H9 (cell line): Measurements from ENCODE around the gene INCENP. TPM values are rescaled to one million over a fixed set of nuclear protein-coding genes. Genes with fewer than 3 reads are reported as not detected.

Source experiments
- DNase-seq: peaks from one replicate; pipeline ENCODE4 v3.0.0-alpha.2; 2017
- H2AFZ ChIP-seq: one replicate; pipeline ENCODE4 v1.6.1; 2013; ENCODE audit warnings: mild to moderate bottlenecking, low read length, control low read depth, moderate library complexity
- H2AK5ac ChIP-seq: 2 replicates; pipeline ENCODE4 v1.6.1; 2013; ENCODE audit warnings: low read length, control low read depth, mixed read lengths; ENCODE audit not compliant: insufficient read length
- H2BK120ac ChIP-seq: one replicate; pipeline ENCODE4 v1.6.1; 2013; ENCODE audit warnings: low read depth, mild to moderate bottlenecking, low read length, control low read depth, inconsistent platforms; ENCODE audit not compliant: poor library complexity, severe bottlenecking
- H2BK12ac ChIP-seq: 2 replicates; pipeline ENCODE4 v1.6.1; 2013; ENCODE audit warnings: low read length, control low read depth, mixed read lengths, low read depth; ENCODE audit not compliant: insufficient read length
- H2BK15ac ChIP-seq: 2 replicates; pipeline ENCODE4 v1.6.1; 2013; ENCODE audit warnings: low read depth, low read length, control low read depth
- H2BK20ac ChIP-seq: one replicate; pipeline ENCODE4 v1.6.1; 2013; ENCODE audit warnings: low read depth, mild to moderate bottlenecking, low read length, control low read depth, inconsistent platforms; ENCODE audit not compliant: poor library complexity, severe bottlenecking
- H2BK5ac ChIP-seq: 2 replicates; pipeline ENCODE4 v1.6.1; 2013; ENCODE audit warnings: low read length, control low read depth, mixed read lengths; ENCODE audit not compliant: insufficient read length
- H3K14ac ChIP-seq: 2 replicates; pipeline ENCODE4 v1.6.1; 2013; ENCODE audit warnings: low read length, control low read depth; ENCODE audit not compliant: insufficient read depth
- H3K18ac ChIP-seq: 2 replicates; pipeline ENCODE4 v1.6.1; 2013; ENCODE audit warnings: low read depth, mild to moderate bottlenecking, mixed read lengths, low read length, control low read depth; ENCODE audit not compliant: insufficient read length
- H3K23ac ChIP-seq: 2 replicates; pipeline ENCODE4 v1.6.1; 2013; ENCODE audit warnings: low read length, control low read depth, mixed read lengths, low read depth; ENCODE audit not compliant: insufficient read length
- H3K23me2 ChIP-seq: 2 replicates; pipeline ENCODE4 v1.6.1; 2013; ENCODE audit warnings: low read depth, mild to moderate bottlenecking, mixed read lengths, low read length, control low read depth; ENCODE audit not compliant: insufficient read length, poor library complexity, severe bottlenecking
- H3K27ac ChIP-seq: 2 replicates; pipeline ENCODE4 v1.5.1; 2013; ENCODE audit warnings: low read length, control low read depth, mixed read lengths, low read depth; ENCODE audit not compliant: insufficient read length
- H3K27me3 ChIP-seq: 2 replicates; pipeline ENCODE4 v1.6.1; 2013; ENCODE audit warnings: low read length, control low read depth, inconsistent platforms; ENCODE audit not compliant: insufficient read depth
- H3K4ac ChIP-seq: 2 replicates; pipeline ENCODE4 v1.6.1; 2013; ENCODE audit warnings: low read depth, mild to moderate bottlenecking, control low read depth, inconsistent platforms, low read length, moderate library complexity
- H3K4me1 ChIP-seq: 2 replicates; pipeline ENCODE4 v1.6.1; 2013; ENCODE audit warnings: low read length, control low read depth, inconsistent platforms; ENCODE audit not compliant: insufficient read depth
- H3K4me2 ChIP-seq: 2 replicates; pipeline ENCODE4 v1.6.1; 2013; ENCODE audit warnings: low read length, control low read depth, mixed read lengths; ENCODE audit not compliant: insufficient read length, insufficient read depth
- H3K56ac ChIP-seq: 2 replicates; pipeline ENCODE4 v1.6.1; 2013; ENCODE audit warnings: low read depth, mild to moderate bottlenecking, mixed read lengths, low read length, control low read depth; ENCODE audit not compliant: insufficient read length
- H3K79me1 ChIP-seq: 2 replicates; pipeline ENCODE4 v1.6.1; 2013; ENCODE audit warnings: low read depth, mild to moderate bottlenecking, moderate library complexity, low read length, control low read depth, inconsistent platforms; ENCODE audit not compliant: insufficient read depth, poor library complexity, severe bottlenecking
- H3K79me2 ChIP-seq: 2 replicates; pipeline ENCODE4 v1.6.1; 2013; ENCODE audit warnings: low read length, control low read depth, inconsistent platforms; ENCODE audit not compliant: insufficient read depth
- H3K9ac ChIP-seq: 2 replicates; pipeline ENCODE4 v1.6.1; 2013; ENCODE audit warnings: low read length, control low read depth, mixed read lengths; ENCODE audit not compliant: insufficient read length; ENCODE audit errors: extremely low read depth
- H3K9me3 ChIP-seq: one replicate; pipeline ENCODE4 v1.6.1; 2013; ENCODE audit warnings: low read depth, low read length, inconsistent platforms; ENCODE audit not compliant: control insufficient read depth
- H3T11ph ChIP-seq: one replicate; pipeline ENCODE4 v1.6.1; 2013; ENCODE audit warnings: mild to moderate bottlenecking, low read length, control low read depth, inconsistent platforms
- H4K20me1 ChIP-seq: one replicate; pipeline ENCODE4 v1.6.1; 2013; ENCODE audit not compliant: control insufficient read depth, insufficient read length, insufficient read depth
- H4K5ac ChIP-seq: 2 replicates; pipeline ENCODE4 v1.6.1; 2013; ENCODE audit warnings: low read depth, mild to moderate bottlenecking, mixed read lengths, low read length, control low read depth; ENCODE audit not compliant: insufficient read length
- H4K8ac ChIP-seq: replicated peaks from 2 replicates; pipeline ENCODE4 v1.6.1; 2013; ENCODE audit warnings: low read length, control low read depth, mixed read lengths, low read depth; ENCODE audit not compliant: insufficient read length
- H4K91ac ChIP-seq: 2 replicates; pipeline ENCODE4 v1.6.1; 2013; ENCODE audit warnings: low read depth, mild to moderate bottlenecking, moderate library complexity, mixed read lengths, low read length, control low read depth; ENCODE audit not compliant: insufficient read length
- H3K27ac Mint-ChIP-seq, 3 experiments: 2 replicates in 2 of 3; 3 replicates in 1 of 3; pipeline ENCODE4 v1.8.0; 2020 to 2021; ENCODE audit warnings: mixed read lengths in 3 of 3, mild to moderate bottlenecking in 1 of 3, moderate library complexity in 1 of 3
- H3K27me3 Mint-ChIP-seq: 2 replicates; pipeline ENCODE4 v1.8.0; 2021; ENCODE audit warnings: low read depth, mild to moderate bottlenecking, moderate library complexity, mixed read lengths
- H3K36me3 Mint-ChIP-seq, 3 experiments: 2 replicates in 2 of 3; 3 replicates in 1 of 3; pipeline ENCODE4 v1.8.0; 2020 to 2021; ENCODE audit warnings: low read depth in 3 of 3, mixed read lengths in 3 of 3; ENCODE audit not compliant: insufficient read depth in 1 of 3
- H3K4me1 Mint-ChIP-seq, 2 experiments: 2 replicates each; pipeline ENCODE4 v1.8.0; 2020; ENCODE audit warnings: mixed read lengths in 2 of 2
- H3K4me3 Mint-ChIP-seq, 2 experiments: 2 replicates in 1 of 2; 3 replicates in 1 of 2; pipeline ENCODE4 v1.8.0; 2020 to 2021; ENCODE audit warnings: mild to moderate bottlenecking in 2 of 2, mixed read lengths in 2 of 2, moderate library complexity in 1 of 2
- H3K9me3 Mint-ChIP-seq, 2 experiments: 2 replicates in 1 of 2; 3 replicates in 1 of 2; pipeline ENCODE4 v1.8.0; 2020; ENCODE audit warnings: mild to moderate bottlenecking in 2 of 2, mixed read lengths in 2 of 2, moderate library complexity in 1 of 2
- CTCF ChIP-seq: fragments of 200-600 bp; sonication (generic); conservative IDR thresholded peaks from 3 replicates; pipeline ENCODE4 v1.8.0; 2021; ENCODE audit warnings: antibody characterized with exemption, mild to moderate bottlenecking
- WGBS: extraction: QIAGEN DNeasy Blood & Tissue Kit; methylation state at CpG from one replicate; pipeline ENCODE4 v1.1.7; 2013; ENCODE audit warnings: missing lambda C conversion rate, low lambda C conversion rate, mixed read lengths; ENCODE audit not compliant: insufficient read length; ENCODE audit errors: extremely low coverage; 5-methylcytosine and 5-hydroxymethylcytosine counted together
- total RNA-seq: library from RNA; stranded (reverse); gene quantifications from 2 replicates; pipeline ENCODE4 v1.2.1, GENCODE V29; 2021

The INCENP gene
- total RNA-seq, 1 experiment from 2014 or later: 99.9 TPM

GRCh38 chr11:62182147-62182891, 58.5 kb downstream of the INCENP start:
- TF ChIP-seq CTCF: no peak
- Histone ChIP-seq H4K91ac (no peak overlapping the region), H2BK20ac (no peak overlapping the region), H2BK120ac (no peak overlapping the region), H3K4ac (no peak overlapping the region), H3K4me1 (no peaks in the 10 kb centered on the region), H3K18ac (no peak overlapping the region), H4K5ac (no peak overlapping the region), H4K8ac (no peak overlapping the region), H3K79me2 (no peaks in the 10 kb centered on the region), H3K4me2 (no peak overlapping the region), H3K27ac (no peak overlapping the region), H3K79me1 (no peaks in the 10 kb centered on the region), H3K23ac (no peak overlapping the region), H3T11ph (no peak overlapping the region), H2BK5ac (no peak overlapping the region), H2BK12ac (no peak overlapping the region), H3K9me3 (no peaks in the 10 kb centered on the region), H3K14ac (no peak overlapping the region), H3K23me2 (no peaks in the 10 kb centered on the region), H3K27me3 (no peaks in the 10 kb centered on the region), H3K56ac (no peak overlapping the region), H3K9ac (no peak overlapping the region), H2AFZ (no peak overlapping the region), H2BK15ac (no peak overlapping the region), H2AK5ac (no peak overlapping the region), H4K20me1 (no peaks in the 10 kb centered on the region)
- H3K27me3 Mint-ChIP-seq: no peaks in the 10 kb centered on the region
- H3K4me3 Mint-ChIP-seq: no peak overlapping the region
- peaks cover 0 to 2% of the 10 kb centered on the region in 2 experiments; a peak in 1 of 5 replicates for H3K9me3 Mint-ChIP-seq
- H3K36me3 Mint-ChIP-seq: no peaks in the 10 kb centered on the region
- WGBS: no CpG with 5 or more reads among the region's 8 CpGs
- peaks cover 3 to 8% of the 10 kb centered on the region in 2 experiments; a peak in 3 of 4 replicates for H3K4me1 Mint-ChIP-seq
- no peak overlapping the region for H3K27ac Mint-ChIP-seq
- no peak for DNase-seq
